Ammon's horn (tissue), 1 donor: ENCODE data around the gene SMAD5.

Source experiments
- DNase-seq: peaks from one replicate; pipeline ENCODE4 v3.0.0-alpha.2; 2016; ENCODE audit warnings: low spot score

Gene SMAD5

GRCh38 chr5:136222580-136223235 lies 90.1 kb downstream of the SMAD5 start:
- DNase-seq, result no peak

- no peak for DNase-seq
These were observed 93.2 kb downstream of the SMAD5 start for GRCh38 chr5:136225796-136226195.

GRCh38 chr5:136226401-136226800 lies 93.8 kb downstream of the SMAD5 start:
- no peak for DNase-seq

GRCh38 chr5:136228136-136228757 lies 95.6 kb downstream of the SMAD5 start:
- no peak for DNase-seq

GRCh38 chr5:136230176-136230575 lies 97.5 kb downstream of the SMAD5 start:
- DNase-seq, result no peak

- no peak for DNase-seq
These were observed 99.7 kb downstream of the SMAD5 start for GRCh38 chr5:136232316-136232715.
